Astrocyte (in vitro differentiated cells and primary cell): ENCODE results near the gene RFTN1. TPM values are rescaled to one million over a fixed set of nuclear protein-coding genes. Genes with fewer than 3 reads are reported as not detected.
A peak's percentile ranks its signal among the peaks of the same experiment; 100 is the strongest.

Source experiments
- DNase-seq: peaks from one replicate; pipeline ENCODE4 v3.0.0-alpha.2; 2010; ENCODE audit warnings: low read depth
- FAIRE-seq: peaks from 2 replicates; lab custom pipeline; 2011; peaks lifted over from hg19 to GRCh38; lab: Jason Lieb, UNC
- H2AFZ ChIP-seq: 2 replicates; pipeline ENCODE4 v1.6.0; 2012; ENCODE audit warnings: low read depth, low read length, inconsistent platforms
- H3K27ac ChIP-seq: 2 replicates; pipeline ENCODE4 v1.5.1; 2011; ENCODE audit warnings: low read depth, low read length, inconsistent platforms
- H3K27me3 ChIP-seq: 2 replicates; pipeline ENCODE4 v1.6.0; 2011; ENCODE audit warnings: low read length, inconsistent platforms; ENCODE audit not compliant: insufficient read depth
- H3K36me3 ChIP-seq: 2 replicates; pipeline ENCODE4 v1.5.1; 2011; ENCODE audit warnings: low read length, inconsistent platforms; ENCODE audit not compliant: insufficient read depth
- H3K4me1 ChIP-seq: 2 replicates; pipeline ENCODE4 v1.5.1; 2011; ENCODE audit warnings: low read length, inconsistent platforms; ENCODE audit not compliant: insufficient read depth
- H3K4me2 ChIP-seq: 2 replicates; pipeline ENCODE4 v1.6.0; 2012; ENCODE audit warnings: low read length, inconsistent platforms
- H3K4me3 ChIP-seq: 2 replicates; pipeline ENCODE4 v1.5.1; 2011; ENCODE audit warnings: low read depth, mild to moderate bottlenecking, low read length, inconsistent platforms; ENCODE audit not compliant: insufficient read depth
- H3K79me2 ChIP-seq: 2 replicates; pipeline ENCODE4 v1.6.0; 2012; ENCODE audit warnings: mild to moderate bottlenecking, low read length, inconsistent platforms; ENCODE audit not compliant: insufficient read depth
- H3K9ac ChIP-seq: 2 replicates; pipeline ENCODE4 v1.6.0; 2012; ENCODE audit warnings: mild to moderate bottlenecking, low read length, inconsistent platforms
- H3K9me3 ChIP-seq: 2 replicates; pipeline ENCODE4 v1.5.1; 2012; ENCODE audit warnings: low read depth, mild to moderate bottlenecking, low read length, inconsistent platforms; ENCODE audit not compliant: insufficient read depth
- H4K20me1 ChIP-seq: 2 replicates; pipeline ENCODE4 v1.6.0; 2012; ENCODE audit warnings: low read length, inconsistent platforms; ENCODE audit not compliant: insufficient read depth
- H3K27ac Mint-ChIP-seq: one replicate; pipeline ENCODE4 v1.8.0; 2021; ENCODE audit warnings: mild to moderate bottlenecking, mixed read lengths; ENCODE audit not compliant: unreplicated experiment
- H3K27me3 Mint-ChIP-seq: one replicate; pipeline ENCODE4 v1.8.0; 2021; ENCODE audit warnings: low read depth, mixed read lengths; ENCODE audit not compliant: unreplicated experiment
- H3K36me3 Mint-ChIP-seq: one replicate; pipeline ENCODE4 v1.8.0; 2021; ENCODE audit warnings: low read depth, mixed read lengths; ENCODE audit not compliant: unreplicated experiment
- H3K4me1 Mint-ChIP-seq: one replicate; pipeline ENCODE4 v1.8.0; 2021; ENCODE audit warnings: low read depth, mixed read lengths; ENCODE audit not compliant: unreplicated experiment
- H3K4me3 Mint-ChIP-seq: one replicate; pipeline ENCODE4 v1.8.0; 2021; ENCODE audit warnings: mild to moderate bottlenecking, moderate library complexity, mixed read lengths; ENCODE audit not compliant: unreplicated experiment
- H3K9me3 Mint-ChIP-seq: one replicate; pipeline ENCODE4 v1.8.0; 2021; ENCODE audit warnings: mild to moderate bottlenecking, mixed read lengths; ENCODE audit not compliant: unreplicated experiment
- CTCF ChIP-seq: IDR thresholded peaks from 2 replicates; pipeline ENCODE4 v1.5.1; 2011; ENCODE audit warnings: low read depth, mild to moderate bottlenecking, inconsistent platforms, low read length, moderate library complexity; ENCODE audit not compliant: insufficient read depth
- EZH2 ChIP-seq: IDR thresholded peaks from 2 replicates; pipeline ENCODE4 v1.6.1; 2012; ENCODE audit warnings: mild to moderate bottlenecking, low read length, inconsistent platforms; ENCODE audit not compliant: insufficient read depth
- total RNA-seq: library from RNA; stranded (reverse); gene quantifications from 2 replicates; pipeline ENCODE4 v1.2.1, GENCODE V29; 2021

RFTN1 gene
- total RNA-seq, 1 donor from 2014 or later, result 49.5 TPM

GRCh38 chr3:16528106-16528505 is 14.6 kb upstream of the RFTN1 start:
- Histone ChIP-seq H3K79me2 (no peaks in the 10 kb centered on the region), H3K27ac (no peak overlapping the region), H2AFZ (no peak overlapping the region), H3K36me3 (no peaks in the 10 kb centered on the region), H4K20me1 (no peaks in the 10 kb centered on the region), H3K4me3 (no peak overlapping the region), H3K27me3 (peaks cover 7% of the 10 kb centered on the region), H3K9ac (no peak overlapping the region), H3K9me3 (peaks cover 9% of the 10 kb centered on the region), H3K4me2 (no peak overlapping the region), H3K4me1 (no peaks in the 10 kb centered on the region)
- H3K27me3 Mint-ChIP-seq, result peaks cover 31% of the 10 kb centered on the region
- FAIRE-seq (no peak), DNase-seq (no peak)
- no peaks in the 10 kb centered on the region for H3K36me3 Mint-ChIP-seq
- no peak overlapping the region for H3K27ac Mint-ChIP-seq
- peaks cover 9% of the 10 kb centered on the region for H3K9me3 Mint-ChIP-seq
- no peak for TF ChIP-seq CTCF
- no peak for TF ChIP-seq EZH2
- H3K4me3 Mint-ChIP-seq, result no peak overlapping the region
- peaks cover 4% of the 10 kb centered on the region for H3K4me1 Mint-ChIP-seq

- no peak overlapping the region for H3K27ac ChIP-seq
- no peak overlapping the region for H3K4me3 ChIP-seq
- no peak overlapping the region for H3K4me2 ChIP-seq
- no peaks in the 10 kb centered on the region for H4K20me1 ChIP-seq
- no peak overlapping the region for H3K9ac ChIP-seq
- no peak overlapping the region for H3K4me3 Mint-ChIP-seq
- TF ChIP-seq CTCF (no peak), EZH2 (no peak)
- H3K4me1 ChIP-seq, result no peaks in the 10 kb centered on the region
- DNase-seq (no peak), FAIRE-seq (no peak)
- H3K36me3 ChIP-seq, result no peaks in the 10 kb centered on the region
- no peaks in the 10 kb centered on the region for H3K27me3 ChIP-seq
- H2AFZ ChIP-seq, result no peak overlapping the region
- H3K4me1 Mint-ChIP-seq, result peaks cover 4% of the 10 kb centered on the region
- H3K9me3 ChIP-seq, result peaks cover 9% of the 10 kb centered on the region
- no peaks in the 10 kb centered on the region for H3K79me2 ChIP-seq
- H3K36me3 Mint-ChIP-seq, result peaks cover 2% of the 10 kb centered on the region
- no peak overlapping the region for H3K27ac Mint-ChIP-seq
- H3K27me3 Mint-ChIP-seq, result peaks cover 19% of the 10 kb centered on the region
- H3K9me3 Mint-ChIP-seq, result peaks cover 12% of the 10 kb centered on the region
Observed at GRCh38 chr3:16524196-16524595, 10.7 kb upstream of the RFTN1 start.

DNA sequence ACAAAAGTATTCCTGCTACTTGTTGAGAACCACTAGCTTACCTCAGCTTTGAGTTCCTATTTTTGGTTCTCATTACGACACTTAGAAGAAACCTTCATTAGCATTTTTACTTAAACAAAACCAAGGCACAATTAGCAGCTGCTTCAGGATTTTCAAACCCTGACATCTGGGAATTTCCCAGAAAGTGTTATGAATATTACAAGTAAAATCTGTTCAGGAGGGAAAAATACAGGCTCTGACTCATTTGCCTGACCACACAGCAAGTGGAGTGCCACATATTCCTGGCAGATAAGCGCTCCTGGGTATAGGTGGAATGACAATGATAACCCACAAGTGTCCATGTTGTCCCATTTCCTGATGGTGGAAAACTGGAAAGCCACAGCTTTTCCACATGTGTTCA is 10.3 kb upstream of the RFTN1 start:
- Histone ChIP-seq H3K9ac (no peak overlapping the region), H2AFZ (no peak overlapping the region), H3K36me3 (no peaks in the 10 kb centered on the region), H3K9me3 (peaks cover 9% of the 10 kb centered on the region), H3K4me3 (no peak overlapping the region), H3K79me2 (no peaks in the 10 kb centered on the region), H3K4me2 (no peak overlapping the region), H4K20me1 (no peaks in the 10 kb centered on the region), H3K4me1 (no peaks in the 10 kb centered on the region), H3K27ac (no peak overlapping the region), H3K27me3 (no peaks in the 10 kb centered on the region)
- FAIRE-seq (no peak), DNase-seq (peak; percentile 51)
- peaks cover 12% of the 10 kb centered on the region for H3K9me3 Mint-ChIP-seq
- TF ChIP-seq CTCF, result no peak
- TF ChIP-seq EZH2, result no peak
- no peak overlapping the region for H3K4me3 Mint-ChIP-seq
- H3K36me3 Mint-ChIP-seq, result peaks cover 2% of the 10 kb centered on the region
- peaks cover 19% of the 10 kb centered on the region for H3K27me3 Mint-ChIP-seq
- peaks cover 4% of the 10 kb centered on the region for H3K4me1 Mint-ChIP-seq
- H3K27ac Mint-ChIP-seq, result no peak overlapping the region
